Caco-2 (cell line): ENCODE measurements around the gene MCL1. TPM values are rescaled to one million over a fixed set of nuclear protein-coding genes. Genes with fewer than 3 reads are reported as not detected.

Experiments
- BruUV-seq: library from RNA; stranded (reverse); fragments of 400-500 nt; replicated peaks from 2 replicates; lab custom pipeline; 2021; lab: Mats Ljungman, UMichigan
- CTCF ChIA-PET: fragments of 300-600 bp; sonication (Branson Sonifier 250); formaldehyde crosslinking; loops from one replicate; lab custom pipeline; 2022; ENCODE audit warnings: antibody characterized with exemption; lab: Charles Lee
- POLR2A ChIA-PET: fragments of 300-600 bp; sonication (Branson Sonifier 250); formaldehyde crosslinking; loops from one replicate; lab custom pipeline; 2022; ENCODE audit warnings: antibody characterized with exemption; lab: Charles Lee
- DNase-seq, 2 experiments: peaks; one replicate each; pipeline versions ENCODE4 v3.0.0 to v3.0.0-alpha.2; 2020 to 2022
- H3K27me3 ChIP-seq: replicated peaks from 2 replicates; pipeline ENCODE4 v1.6.0; 2011; ENCODE audit warnings: low read length; ENCODE audit not compliant: control insufficient read depth, insufficient read depth
- H3K36me3 ChIP-seq: 2 replicates; pipeline ENCODE4 v1.5.1; 2011; ENCODE audit warnings: low read length; ENCODE audit not compliant: control insufficient read depth, insufficient read depth
- H3K4me1 ChIP-seq: fragments of 250-450 bp; sonication (Bioruptor Pico); 2 replicates; pipeline ENCODE4 v1.5.1; 2020; ENCODE audit warnings: mild to moderate bottlenecking
- H3K4me3 ChIP-seq: 2 replicates; pipeline ENCODE4 v1.5.1; 2011; ENCODE audit warnings: low read depth, mild to moderate bottlenecking, control low read depth, low read length
- H3K9me3 ChIP-seq: fragments of 250-450 bp; sonication (Bioruptor Pico); 2 replicates; pipeline ENCODE4 v1.5.1; 2020; ENCODE audit warnings: mild to moderate bottlenecking, moderate library complexity
- H3K27ac Mint-ChIP-seq: one replicate; pipeline ENCODE4 v1.8.0; 2022; ENCODE audit warnings: mixed read lengths; ENCODE audit not compliant: unreplicated experiment
- H3K27me3 Mint-ChIP-seq: one replicate; pipeline ENCODE4 v1.8.0; 2022; ENCODE audit warnings: mixed read lengths; ENCODE audit not compliant: insufficient read depth, unreplicated experiment
- H3K36me3 Mint-ChIP-seq: one replicate; pipeline ENCODE4 v1.8.0; 2022; ENCODE audit warnings: mild to moderate bottlenecking, mixed read lengths; ENCODE audit not compliant: insufficient read depth, unreplicated experiment
- H3K4me1 Mint-ChIP-seq: one replicate; pipeline ENCODE4 v1.8.0; 2022; ENCODE audit warnings: low read depth, mixed read lengths; ENCODE audit not compliant: unreplicated experiment
- H3K4me3 Mint-ChIP-seq: one replicate; pipeline ENCODE4 v1.8.0; 2022; ENCODE audit warnings: mild to moderate bottlenecking, moderate library complexity, mixed read lengths; ENCODE audit not compliant: unreplicated experiment
- H3K9me3 Mint-ChIP-seq: one replicate; pipeline ENCODE4 v1.8.0; 2022; ENCODE audit warnings: mixed read lengths; ENCODE audit not compliant: unreplicated experiment
- intact Hi-C: fragments of 100-400 bp; cut with micrococcal nuclease; formaldehyde crosslinking; loops from one replicate; pipeline ENCODE4 v1.10.0; 2022; ENCODE audit not compliant: unreplicated experiment
- total RNA-seq: library from RNA; stranded (reverse); gene quantifications from 2 replicates; pipeline ENCODE4 v1.2.3, GENCODE V29; 2022
- TF ChIP-seq, protein P1 (sequence below), 2 experiments: fragments of 200-600 bp in 1 of 2; IDR thresholded peaks; 1 replicate in 1 of 2; 2 replicates in 1 of 2; pipeline versions ENCODE4 v1.5.1 to v1.8.0; 2011 to 2022; ENCODE audit warnings: antibody characterized with exemption in 1 of 2, control low read depth in 1 of 2, inconsistent platforms in 1 of 2, low read depth in 1 of 2, low read length in 1 of 2, mild to moderate bottlenecking in 1 of 2, moderate library complexity in 1 of 2; ENCODE audit not compliant: insufficient read depth in 1 of 2, severe bottlenecking in 1 of 2, unreplicated experiment in 1 of 2

MCL1 gene
- total RNA-seq, 1 experiment from 2014 or later, result 130 TPM

DNA sequence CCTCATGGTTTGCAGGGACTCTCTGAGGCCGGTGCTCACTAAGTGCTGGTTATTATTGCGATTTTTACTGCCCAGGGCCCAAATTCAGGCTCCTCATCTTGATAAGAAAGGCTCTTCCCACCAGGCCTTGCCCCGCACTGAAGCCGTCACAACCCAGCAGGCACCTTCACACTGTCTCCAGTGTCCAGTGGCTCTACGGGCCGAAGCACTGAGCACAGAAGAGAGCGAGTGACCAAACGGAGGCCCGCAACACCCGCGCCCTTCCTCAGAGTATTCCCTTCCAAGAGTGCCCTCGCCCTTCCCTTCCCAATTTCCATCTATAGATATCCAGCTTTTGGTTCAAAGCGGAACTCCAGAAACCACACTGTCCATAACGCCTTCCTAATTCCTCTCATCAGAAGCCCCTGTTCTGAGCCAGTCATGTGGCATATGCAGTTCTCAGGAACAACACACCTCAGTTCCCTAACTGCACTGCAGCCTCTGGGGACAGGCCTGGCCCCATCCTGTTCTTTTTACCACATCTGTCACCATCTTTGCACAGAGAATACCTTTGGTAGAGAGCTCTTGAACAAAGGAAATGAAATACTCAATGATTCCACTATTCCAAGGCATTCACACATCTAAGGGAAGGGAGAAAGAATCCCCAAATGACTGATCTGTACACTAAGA is 48.8 kb downstream of the MCL1 start:
- intact Hi-C loops, result no loop called here
- Mint-ChIP-seq H3K27ac (peak overlapping the region; percentile 91), H3K36me3 (peaks cover 13% of the 10 kb centered on the region), H3K9me3 (no peaks in the 10 kb centered on the region), H3K4me3 (no peak overlapping the region), H3K4me1 (peaks cover 28% of the 10 kb centered on the region), H3K27me3 (no peaks in the 10 kb centered on the region)
- Histone ChIP-seq H3K27me3 (no peaks in the 10 kb centered on the region), H3K9me3 (no peaks in the 10 kb centered on the region), H3K4me1 (peaks cover 32% of the 10 kb centered on the region), H3K36me3 (no peaks in the 10 kb centered on the region), H3K4me3 (no peak overlapping the region)
- TF ChIP-seq, protein P1, sequence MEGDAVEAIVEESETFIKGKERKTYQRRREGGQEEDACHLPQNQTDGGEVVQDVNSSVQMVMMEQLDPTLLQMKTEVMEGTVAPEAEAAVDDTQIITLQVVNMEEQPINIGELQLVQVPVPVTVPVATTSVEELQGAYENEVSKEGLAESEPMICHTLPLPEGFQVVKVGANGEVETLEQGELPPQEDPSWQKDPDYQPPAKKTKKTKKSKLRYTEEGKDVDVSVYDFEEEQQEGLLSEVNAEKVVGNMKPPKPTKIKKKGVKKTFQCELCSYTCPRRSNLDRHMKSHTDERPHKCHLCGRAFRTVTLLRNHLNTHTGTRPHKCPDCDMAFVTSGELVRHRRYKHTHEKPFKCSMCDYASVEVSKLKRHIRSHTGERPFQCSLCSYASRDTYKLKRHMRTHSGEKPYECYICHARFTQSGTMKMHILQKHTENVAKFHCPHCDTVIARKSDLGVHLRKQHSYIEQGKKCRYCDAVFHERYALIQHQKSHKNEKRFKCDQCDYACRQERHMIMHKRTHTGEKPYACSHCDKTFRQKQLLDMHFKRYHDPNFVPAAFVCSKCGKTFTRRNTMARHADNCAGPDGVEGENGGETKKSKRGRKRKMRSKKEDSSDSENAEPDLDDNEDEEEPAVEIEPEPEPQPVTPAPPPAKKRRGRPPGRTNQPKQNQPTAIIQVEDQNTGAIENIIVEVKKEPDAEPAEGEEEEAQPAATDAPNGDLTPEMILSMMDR (IDR thresholded peaks at IDR 0.05; ENCODE audit: insufficient read depth in 1 of 2, low read depth in 1 of 2, low read length in 1 of 2, severe bottlenecking in 1 of 2, unreplicated experiment in 1 of 2), result no peak
- DNase-seq, result no peak
- ChIA-PET POLR2A (no interaction called here), CTCF (interaction anchor here (2.4 kb wide), 1 partner anchor 15 kb away, joined by 38 read pairs; the partner anchor contains the start of gene FALEC)
- BruUV-seq, result no TSS peak

DNA sequence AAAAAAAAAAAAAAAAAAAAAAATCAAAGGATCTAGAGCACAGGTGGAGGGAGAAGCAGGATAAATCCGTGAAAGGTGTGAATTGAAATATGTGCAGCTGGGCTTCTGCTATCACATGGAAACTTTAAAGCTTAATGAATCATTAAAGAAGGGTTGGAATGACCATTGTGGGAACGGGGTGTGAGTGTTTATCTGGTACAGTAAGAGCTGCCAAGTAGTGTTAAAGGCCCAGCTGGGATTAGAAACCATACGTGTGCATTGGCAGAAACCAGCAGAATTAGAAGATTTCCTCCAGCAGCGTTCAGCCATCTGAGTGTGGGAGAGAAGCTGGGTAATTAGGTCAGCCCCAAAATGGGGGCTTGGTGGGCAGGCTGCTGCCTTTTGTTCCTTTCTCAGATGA is 50.4 kb downstream of the MCL1 start:
- CTCF ChIA-PET, result no interaction called here
- no peak overlapping the region for H3K27ac Mint-ChIP-seq
- peaks cover 19% of the 10 kb centered on the region for H3K4me1 ChIP-seq

DNA sequence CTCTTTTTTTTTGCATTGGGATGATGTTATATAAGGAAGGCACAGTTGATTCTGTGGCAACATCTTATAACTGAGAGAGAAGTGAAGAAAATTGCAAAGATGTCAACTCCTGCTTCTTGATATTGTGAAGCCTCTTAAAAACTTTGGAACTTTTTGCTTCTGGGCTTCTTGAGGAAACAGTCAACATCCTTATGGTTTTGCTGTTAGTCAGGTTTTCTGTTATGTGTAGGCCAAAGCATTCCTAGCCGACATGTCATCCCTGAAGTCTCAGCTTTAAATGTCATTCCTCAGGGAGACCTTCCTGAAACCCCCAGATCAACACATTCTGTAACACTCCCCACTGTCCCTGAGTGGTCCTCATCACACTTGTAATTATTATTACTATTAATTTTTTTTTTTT is 51.2 kb downstream of the MCL1 start:
- Mint-ChIP-seq H3K27ac (no peak overlapping the region), H3K36me3 (peaks cover 12% of the 10 kb centered on the region), H3K9me3 (no peaks in the 10 kb centered on the region), H3K4me3 (no peak overlapping the region), H3K4me1 (peaks cover 19% of the 10 kb centered on the region), H3K27me3 (no peaks in the 10 kb centered on the region)
- DNase-seq, result no peak
- H3K36me3 ChIP-seq, result no peaks in the 10 kb centered on the region
- H3K9me3 ChIP-seq, result no peaks in the 10 kb centered on the region
- H3K4me3 ChIP-seq, result no peak overlapping the region
- H3K4me1 ChIP-seq, result peaks cover 12% of the 10 kb centered on the region
- BruUV-seq, result no TSS peak
- TF ChIP-seq, protein P1 (IDR thresholded peaks at IDR 0.05; ENCODE audit: insufficient read depth in 1 of 2, low read depth in 1 of 2, low read length in 1 of 2, severe bottlenecking in 1 of 2, unreplicated experiment in 1 of 2), result no peak
- H3K27me3 ChIP-seq, result no peaks in the 10 kb centered on the region
- intact Hi-C loops, result no loop called here
- ChIA-PET CTCF (no interaction called here), POLR2A (interaction anchor here (0.6 kb wide), 1 partner anchor 40 kb away, joined by 3 read pairs; no protein-coding TSS in a partner anchor)

More for the DNA sequence above, 50.4 kb downstream of the MCL1 start:
- POLR2A ChIA-PET, result interaction anchor here (0.6 kb wide), 2 partner anchors 39 to 566 kb away, joined by 3 to 5 read pairs; no protein-coding TSS in a partner anchor
- TF ChIP-seq, protein P1 (IDR thresholded peaks at IDR 0.05; ENCODE audit: insufficient read depth in 1 of 2, low read depth in 1 of 2, low read length in 1 of 2, severe bottlenecking in 1 of 2, unreplicated experiment in 1 of 2), result no peak
- Mint-ChIP-seq H3K9me3 (no peaks in the 10 kb centered on the region), H3K4me3 (no peak overlapping the region), H3K36me3 (peaks cover 13% of the 10 kb centered on the region), H3K27me3 (no peaks in the 10 kb centered on the region), H3K4me1 (peaks cover 26% of the 10 kb centered on the region)
- Histone ChIP-seq H3K9me3 (no peaks in the 10 kb centered on the region), H3K36me3 (no peaks in the 10 kb centered on the region), H3K27me3 (no peaks in the 10 kb centered on the region), H3K4me3 (no peak overlapping the region)
- BruUV-seq, result no TSS peak
- no peak for DNase-seq
- intact Hi-C loops, result no loop called here
